ENCODE measurements around the gene PLEKHD1.

PLEKHD1 gene

DNA sequence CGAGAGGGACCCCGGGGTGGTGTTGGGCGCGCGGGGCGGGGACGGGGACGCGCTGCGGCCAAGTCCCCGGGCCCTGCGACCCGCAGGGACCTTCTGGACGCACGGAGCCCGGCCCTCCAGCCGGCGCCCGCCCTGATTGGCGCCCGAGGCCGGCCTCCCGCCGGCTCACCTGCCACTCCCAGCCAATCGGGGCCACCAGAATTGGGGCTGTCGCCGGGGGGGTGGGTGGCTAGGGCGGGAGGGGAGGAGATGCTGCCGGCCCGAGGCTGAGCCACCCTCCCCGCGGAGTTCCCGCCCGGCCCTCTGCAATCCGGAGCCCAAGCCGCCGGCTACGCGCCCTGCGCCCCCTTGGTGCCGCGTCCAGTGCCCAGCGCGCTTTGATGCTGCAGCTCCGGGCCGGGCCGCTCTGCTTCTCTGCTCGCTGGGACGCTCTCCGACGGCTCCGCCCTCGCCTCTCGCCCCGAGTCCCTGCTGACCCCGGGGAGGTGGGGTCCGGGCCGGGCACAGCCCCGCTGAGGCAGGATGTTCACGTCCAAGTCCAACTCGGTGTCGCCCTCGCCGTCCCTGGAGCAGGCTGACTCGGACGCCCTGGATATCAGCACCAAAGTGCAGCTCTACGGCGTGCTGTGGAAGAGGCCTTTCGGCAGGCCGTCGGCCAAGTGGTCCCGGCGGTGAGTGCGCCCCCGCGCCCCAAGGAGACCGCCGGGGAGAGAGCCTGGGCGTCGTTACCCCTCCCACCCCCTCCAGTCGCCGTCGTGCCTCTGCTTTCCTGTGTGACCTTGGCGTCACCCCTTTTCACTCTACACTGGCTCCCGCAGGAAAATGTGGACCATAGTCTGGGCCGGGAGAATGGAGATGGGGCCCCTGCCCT is at the start of gene PLEKHD1:
Gene PLEKHD1 (plus strand): TSS at position 285 of the 871 bp plus-strand sequence. CDS start 238 bp downstream, at position 523.
- in situ Hi-C loops (cut with HindIII; ENCODE audit: low sequenced_read_pairs): no loop called here
- no peak within 1 kb of the TSS for H3K4me3 ChIP-seq (ENCODE audit: low read depth, low read length)
- no peak for DNase-seq (ENCODE audit: low read depth, low spot score)
- TF ChIP-seq, protein P1, sequence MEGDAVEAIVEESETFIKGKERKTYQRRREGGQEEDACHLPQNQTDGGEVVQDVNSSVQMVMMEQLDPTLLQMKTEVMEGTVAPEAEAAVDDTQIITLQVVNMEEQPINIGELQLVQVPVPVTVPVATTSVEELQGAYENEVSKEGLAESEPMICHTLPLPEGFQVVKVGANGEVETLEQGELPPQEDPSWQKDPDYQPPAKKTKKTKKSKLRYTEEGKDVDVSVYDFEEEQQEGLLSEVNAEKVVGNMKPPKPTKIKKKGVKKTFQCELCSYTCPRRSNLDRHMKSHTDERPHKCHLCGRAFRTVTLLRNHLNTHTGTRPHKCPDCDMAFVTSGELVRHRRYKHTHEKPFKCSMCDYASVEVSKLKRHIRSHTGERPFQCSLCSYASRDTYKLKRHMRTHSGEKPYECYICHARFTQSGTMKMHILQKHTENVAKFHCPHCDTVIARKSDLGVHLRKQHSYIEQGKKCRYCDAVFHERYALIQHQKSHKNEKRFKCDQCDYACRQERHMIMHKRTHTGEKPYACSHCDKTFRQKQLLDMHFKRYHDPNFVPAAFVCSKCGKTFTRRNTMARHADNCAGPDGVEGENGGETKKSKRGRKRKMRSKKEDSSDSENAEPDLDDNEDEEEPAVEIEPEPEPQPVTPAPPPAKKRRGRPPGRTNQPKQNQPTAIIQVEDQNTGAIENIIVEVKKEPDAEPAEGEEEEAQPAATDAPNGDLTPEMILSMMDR (IDR thresholded peaks at IDR 0.05; ENCODE audit: low read depth, low read length): no peak

GRCh38 chr14:69439521-69440270 is 44.8 kb upstream of the PLEKHD1 start:
- in situ Hi-C loops (cut with HindIII; ENCODE audit: low sequenced_read_pairs): no loop called here
- DNase-seq (ENCODE audit: low read depth, low spot score): no peak
- TF ChIP-seq, protein P1 (IDR thresholded peaks at IDR 0.05; ENCODE audit: low read depth, low read length): no peak
- H3K4me3 ChIP-seq (ENCODE audit: low read depth, low read length): no peak overlapping the region

GRCh38 chr14:69441948-69442347 is 42.6 kb upstream of the PLEKHD1 start:
- no peak for DNase-seq (ENCODE audit: low read depth, low spot score)
- no peak overlapping the region for H3K4me3 ChIP-seq (ENCODE audit: low read depth, low read length)
- in situ Hi-C loops (cut with HindIII; ENCODE audit: low sequenced_read_pairs): no loop called here
- TF ChIP-seq, protein P1 (IDR thresholded peaks at IDR 0.05; ENCODE audit: low read depth, low read length): no peak

- H3K4me3 ChIP-seq (ENCODE audit: low read depth, low read length): no peak overlapping the region
- no peak for DNase-seq (ENCODE audit: low read depth, low spot score)
- in situ Hi-C loops (cut with HindIII; ENCODE audit: low sequenced_read_pairs): no loop called here
- TF ChIP-seq, protein P1 (IDR thresholded peaks at IDR 0.05; ENCODE audit: low read depth, low read length): no peak
Observed at GRCh38 chr14:69443296-69443805, 41.2 kb upstream of the PLEKHD1 start.

DNA sequence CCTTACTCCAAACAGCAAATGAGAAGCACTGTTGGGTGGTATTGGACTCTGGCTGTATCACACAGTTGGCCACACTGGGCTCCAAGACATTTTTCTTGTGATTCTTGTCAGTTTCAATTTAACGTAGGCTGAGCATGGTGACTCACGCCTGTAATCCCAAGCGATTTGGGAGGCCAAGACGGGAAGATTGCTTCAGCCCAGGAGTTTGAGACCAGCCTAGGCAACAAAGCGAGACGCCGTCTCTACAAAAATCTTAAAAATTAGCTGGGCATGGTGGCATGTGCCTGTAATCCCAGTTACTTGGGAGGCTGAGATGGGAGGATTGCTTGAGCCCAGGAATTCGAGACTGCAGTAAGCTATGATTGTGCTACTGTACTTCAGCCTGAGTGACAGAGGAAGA is 35.3 kb upstream of the PLEKHD1 start:
- no peak for DNase-seq (ENCODE audit: low read depth, low spot score)
- TF ChIP-seq, protein P1 (IDR thresholded peaks at IDR 0.05; ENCODE audit: low read depth, low read length): no peak
- no peak overlapping the region for H3K4me3 ChIP-seq (ENCODE audit: low read depth, low read length)
- in situ Hi-C loops (cut with HindIII; ENCODE audit: low sequenced_read_pairs): no loop called here

- DNase-seq (ENCODE audit: low read depth, low spot score): no peak
- TF ChIP-seq, protein P1 (IDR thresholded peaks at IDR 0.05; ENCODE audit: low read depth, low read length): no peak
- in situ Hi-C loops (cut with HindIII; ENCODE audit: low sequenced_read_pairs): no loop called here
- no peak overlapping the region for H3K4me3 ChIP-seq (ENCODE audit: low read depth, low read length)
Observed at GRCh38 chr14:69451941-69452340, 32.6 kb upstream of the PLEKHD1 start.
